Activated T-cell treated with anti-CD3 and anti-CD28 coated beads, Interleukin-2, amount 50 U/mL, for 4 hours (primary cell): ENCODE results near the gene YIPF4. TPM values are rescaled to one million over a fixed set of nuclear protein-coding genes. Genes with fewer than 3 reads are reported as not detected.

Experiments used
- total RNA-seq, 3 donors: library from RNA; stranded (reverse); gene quantifications; one replicate each; pipeline ENCODE4 v1.2.1, GENCODE V29; 2021

YIPF4 gene
- total RNA-seq, 3 donors from 2014 or later = 36.2 to 37.0 (median 36.6) TPM

Other genes with a start within 250 kb of the YIPF4 start
- 10 to 100 TPM; 65.0 to 70.0 (median 66.1) TPM for gene DPY30, start 238.1 kb upstream of the YIPF4 start, total RNA-seq
- 10 to 100 TPM; 16.2 to 19.8 (median 17.5) TPM for gene SPAST, start 214.3 kb upstream of the YIPF4 start, total RNA-seq
- 10 to 100 TPM; 23.5 to 30.7 (median 23.5) TPM for gene SLC30A6, start 112.0 kb upstream of the YIPF4 start, total RNA-seq
- gene NLRC4, start 13.0 kb upstream of the YIPF4 start, total RNA-seq = not detected
- gene BIRC6, start 79.1 kb downstream of the YIPF4 start, total RNA-seq = 10 to 100 TPM; 66.6 to 68.4 (median 67.7) TPM